ENCODE data around the gene ABHD6.

DNA sequence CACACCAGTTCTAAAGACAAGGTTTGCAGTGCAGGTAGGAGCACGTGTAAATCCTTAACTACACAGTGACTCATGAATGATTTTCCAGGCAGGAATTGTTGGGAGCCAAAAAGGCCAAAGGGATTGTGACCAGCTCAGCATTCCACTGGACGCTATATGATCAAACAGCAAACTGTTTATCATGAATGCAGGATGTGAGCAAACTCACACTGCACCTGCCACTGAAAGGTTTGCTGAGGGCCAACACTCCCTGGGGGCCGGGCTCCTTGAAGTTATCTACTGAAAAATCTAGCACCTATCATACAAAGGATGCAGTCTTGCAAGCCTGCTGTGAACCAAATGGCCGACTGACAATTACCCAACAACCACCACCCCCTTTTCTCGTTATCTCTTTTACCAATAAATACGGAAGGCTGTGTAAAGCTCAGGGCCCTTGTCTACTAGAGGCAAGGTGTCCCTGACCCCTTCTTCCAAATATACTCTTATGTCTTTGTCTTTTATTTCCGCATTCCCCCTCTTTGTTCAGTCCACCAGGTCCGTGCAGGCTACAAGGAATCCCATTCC lies 15.3 kb upstream of the ABHD6 start:
- no peak for TF ChIP-seq EZH2 (IDR thresholded peaks at IDR 0.05)
- TF ChIP-seq, protein P1, sequence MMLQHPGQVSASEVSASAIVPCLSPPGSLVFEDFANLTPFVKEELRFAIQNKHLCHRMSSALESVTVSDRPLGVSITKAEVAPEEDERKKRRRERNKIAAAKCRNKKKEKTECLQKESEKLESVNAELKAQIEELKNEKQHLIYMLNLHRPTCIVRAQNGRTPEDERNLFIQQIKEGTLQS (IDR thresholded peaks at IDR 0.05), result no peak
- TF ChIP-seq, protein P2, sequence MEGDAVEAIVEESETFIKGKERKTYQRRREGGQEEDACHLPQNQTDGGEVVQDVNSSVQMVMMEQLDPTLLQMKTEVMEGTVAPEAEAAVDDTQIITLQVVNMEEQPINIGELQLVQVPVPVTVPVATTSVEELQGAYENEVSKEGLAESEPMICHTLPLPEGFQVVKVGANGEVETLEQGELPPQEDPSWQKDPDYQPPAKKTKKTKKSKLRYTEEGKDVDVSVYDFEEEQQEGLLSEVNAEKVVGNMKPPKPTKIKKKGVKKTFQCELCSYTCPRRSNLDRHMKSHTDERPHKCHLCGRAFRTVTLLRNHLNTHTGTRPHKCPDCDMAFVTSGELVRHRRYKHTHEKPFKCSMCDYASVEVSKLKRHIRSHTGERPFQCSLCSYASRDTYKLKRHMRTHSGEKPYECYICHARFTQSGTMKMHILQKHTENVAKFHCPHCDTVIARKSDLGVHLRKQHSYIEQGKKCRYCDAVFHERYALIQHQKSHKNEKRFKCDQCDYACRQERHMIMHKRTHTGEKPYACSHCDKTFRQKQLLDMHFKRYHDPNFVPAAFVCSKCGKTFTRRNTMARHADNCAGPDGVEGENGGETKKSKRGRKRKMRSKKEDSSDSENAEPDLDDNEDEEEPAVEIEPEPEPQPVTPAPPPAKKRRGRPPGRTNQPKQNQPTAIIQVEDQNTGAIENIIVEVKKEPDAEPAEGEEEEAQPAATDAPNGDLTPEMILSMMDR (IDR thresholded peaks at IDR 0.05 in 2 of 3, conservative IDR thresholded peaks at IDR 0.05 in 1 of 3; ENCODE audit: borderline replicate concordance in 1 of 3, insufficient read depth in 1 of 3, low read depth in 2 of 3, low read length in 2 of 3), result no peak
- no peak for TF ChIP-seq POLR2A (IDR thresholded peaks at IDR 0.05; ENCODE audit: borderline replicate concordance, extremely low read depth, insufficient read depth, insufficient read length)
- TF ChIP-seq ZNF274 (IDR thresholded peaks at IDR 0.05; ENCODE audit: low read depth, low read length), result no peak
- TF ChIP-seq YY1 (IDR thresholded peaks at IDR 0.05; ENCODE audit: extremely low read depth, insufficient replicate concordance, low read depth, low read length), result no peak
- no peak for TF ChIP-seq ZFX (IDR thresholded peaks at IDR 0.05)
- TF ChIP-seq POLR2AphosphoS5 (IDR thresholded peaks at IDR 0.05; ENCODE audit: low read depth, low read length), result no peak
- TF ChIP-seq SP1 (IDR thresholded peaks at IDR 0.05; ENCODE audit: low read depth), result no peak
- no peak for TF ChIP-seq SIN3A (IDR thresholded peaks at IDR 0.05; ENCODE audit: low read depth)
- TF ChIP-seq, protein P3, sequence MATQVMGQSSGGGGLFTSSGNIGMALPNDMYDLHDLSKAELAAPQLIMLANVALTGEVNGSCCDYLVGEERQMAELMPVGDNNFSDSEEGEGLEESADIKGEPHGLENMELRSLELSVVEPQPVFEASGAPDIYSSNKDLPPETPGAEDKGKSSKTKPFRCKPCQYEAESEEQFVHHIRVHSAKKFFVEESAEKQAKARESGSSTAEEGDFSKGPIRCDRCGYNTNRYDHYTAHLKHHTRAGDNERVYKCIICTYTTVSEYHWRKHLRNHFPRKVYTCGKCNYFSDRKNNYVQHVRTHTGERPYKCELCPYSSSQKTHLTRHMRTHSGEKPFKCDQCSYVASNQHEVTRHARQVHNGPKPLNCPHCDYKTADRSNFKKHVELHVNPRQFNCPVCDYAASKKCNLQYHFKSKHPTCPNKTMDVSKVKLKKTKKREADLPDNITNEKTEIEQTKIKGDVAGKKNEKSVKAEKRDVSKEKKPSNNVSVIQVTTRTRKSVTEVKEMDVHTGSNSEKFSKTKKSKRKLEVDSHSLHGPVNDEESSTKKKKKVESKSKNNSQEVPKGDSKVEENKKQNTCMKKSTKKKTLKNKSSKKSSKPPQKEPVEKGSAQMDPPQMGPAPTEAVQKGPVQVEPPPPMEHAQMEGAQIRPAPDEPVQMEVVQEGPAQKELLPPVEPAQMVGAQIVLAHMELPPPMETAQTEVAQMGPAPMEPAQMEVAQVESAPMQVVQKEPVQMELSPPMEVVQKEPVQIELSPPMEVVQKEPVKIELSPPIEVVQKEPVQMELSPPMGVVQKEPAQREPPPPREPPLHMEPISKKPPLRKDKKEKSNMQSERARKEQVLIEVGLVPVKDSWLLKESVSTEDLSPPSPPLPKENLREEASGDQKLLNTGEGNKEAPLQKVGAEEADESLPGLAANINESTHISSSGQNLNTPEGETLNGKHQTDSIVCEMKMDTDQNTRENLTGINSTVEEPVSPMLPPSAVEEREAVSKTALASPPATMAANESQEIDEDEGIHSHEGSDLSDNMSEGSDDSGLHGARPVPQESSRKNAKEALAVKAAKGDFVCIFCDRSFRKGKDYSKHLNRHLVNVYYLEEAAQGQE (IDR thresholded peaks at IDR 0.05; ENCODE audit: low read depth), result no peak
- no peak for TF ChIP-seq FOSL1 (IDR thresholded peaks at IDR 0.05; ENCODE audit: low read depth)
- TF ChIP-seq JUND (IDR thresholded peaks at IDR 0.05), result no peak
